Ectodermal cell (in vitro differentiated cells): ENCODE results near the gene GMDS.

Experiments
- H3K27ac ChIP-seq: 2 replicates; pipeline ENCODE4 v1.7.0; 2013; ENCODE audit warnings: mild to moderate bottlenecking, low read depth, low read length; ENCODE audit not compliant: insufficient read depth, poor library complexity, severe bottlenecking
- H3K27me3 ChIP-seq: 2 replicates; pipeline ENCODE4 v1.7.0; 2013; ENCODE audit warnings: mild to moderate bottlenecking, low read length; ENCODE audit not compliant: insufficient read depth, control insufficient read depth, poor library complexity, severe bottlenecking
- H3K36me3 ChIP-seq: one replicate; pipeline ENCODE4 v1.7.0; 2013; ENCODE audit warnings: low read length; ENCODE audit not compliant: control insufficient read depth, insufficient read depth
- H3K4me1 ChIP-seq: one replicate; pipeline ENCODE4 v1.7.0; 2013; ENCODE audit warnings: low read length; ENCODE audit not compliant: control insufficient read depth, insufficient read depth
- H3K4me3 ChIP-seq: 2 replicates; pipeline ENCODE4 v1.7.0; 2013; ENCODE audit warnings: low read depth, low read length, control low read depth; ENCODE audit not compliant: insufficient read depth
- H3K9me3 ChIP-seq: 2 replicates; pipeline ENCODE4 v1.7.0; 2013; ENCODE audit warnings: mild to moderate bottlenecking, low read length, moderate library complexity; ENCODE audit not compliant: control insufficient read depth
- WGBS, 2 experiments: methylation state at CpG; one replicate each; pipeline ENCODE4 v1.1.7; 2013; ENCODE audit warnings: missing lambda C conversion rate in 2 of 2; 5-methylcytosine and 5-hydroxymethylcytosine counted together

GMDS gene

GRCh38 chr6:1615853-1616420 lies 629.5 kb downstream of the GMDS start:
- Histone ChIP-seq H3K9me3 (no peaks in the 10 kb centered on the region), H3K27me3 (peaks cover 100% of the 10 kb centered on the region)
- 26 to 29% methylated on average over 9 to 10 of the region's 10 CpGs for WGBS, 2 experiments

DNA sequence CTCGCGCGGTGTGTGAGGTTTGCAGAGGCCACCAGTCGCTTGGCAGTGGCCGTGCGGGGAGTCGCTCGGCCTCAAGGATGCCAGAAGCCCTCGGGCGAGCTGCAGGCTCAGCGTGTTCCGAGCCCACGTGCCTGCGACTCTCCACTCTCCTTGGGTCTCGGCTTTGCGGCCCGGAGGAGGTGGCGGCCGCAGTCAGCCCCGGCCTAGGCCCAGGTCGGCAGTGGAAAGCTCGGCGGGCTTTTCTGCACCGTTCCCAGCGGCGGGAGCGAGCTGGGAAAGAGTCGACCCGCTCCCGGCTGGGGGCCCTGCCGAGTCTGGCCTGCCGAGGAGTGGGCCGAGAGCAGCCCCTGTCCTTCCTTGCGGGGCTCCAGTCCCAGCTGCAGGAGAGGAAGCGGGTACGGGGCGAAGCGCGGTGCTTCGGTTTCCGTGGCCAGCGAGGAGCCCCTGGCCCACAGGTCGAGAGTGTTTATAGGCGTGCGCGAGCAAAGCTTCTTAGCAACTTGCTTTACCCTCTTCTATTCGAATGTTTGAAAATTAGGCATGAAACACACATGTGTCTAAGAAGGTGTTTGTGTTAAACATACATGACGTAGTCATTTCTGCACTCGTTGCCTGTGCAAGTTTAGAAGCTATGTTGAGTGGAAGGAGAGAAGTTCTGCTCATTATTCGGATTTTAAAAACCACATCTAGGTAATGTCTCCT lies 630.1 kb downstream of the GMDS start:
- no peaks in the 10 kb centered on the region for H3K4me1 ChIP-seq
- H3K27ac ChIP-seq: no peak overlapping the region
- peaks cover 100% of the 10 kb centered on the region for H3K27me3 ChIP-seq
- H3K4me3 ChIP-seq: peak overlapping the region; percentile 19
- no peaks in the 10 kb centered on the region for H3K9me3 ChIP-seq
- no peaks in the 10 kb centered on the region for H3K36me3 ChIP-seq
- WGBS, 2 experiments: 1% methylated on average over 49 to 50 of the region's 50 CpGs

More at GRCh38 chr6:1615853-1616420, 629.5 kb downstream of the GMDS start:
- H3K27ac ChIP-seq: no peak overlapping the region
- H3K4me3 ChIP-seq: no peak overlapping the region
- no peaks in the 10 kb centered on the region for H3K4me1 ChIP-seq
- H3K36me3 ChIP-seq: no peaks in the 10 kb centered on the region

DNA sequence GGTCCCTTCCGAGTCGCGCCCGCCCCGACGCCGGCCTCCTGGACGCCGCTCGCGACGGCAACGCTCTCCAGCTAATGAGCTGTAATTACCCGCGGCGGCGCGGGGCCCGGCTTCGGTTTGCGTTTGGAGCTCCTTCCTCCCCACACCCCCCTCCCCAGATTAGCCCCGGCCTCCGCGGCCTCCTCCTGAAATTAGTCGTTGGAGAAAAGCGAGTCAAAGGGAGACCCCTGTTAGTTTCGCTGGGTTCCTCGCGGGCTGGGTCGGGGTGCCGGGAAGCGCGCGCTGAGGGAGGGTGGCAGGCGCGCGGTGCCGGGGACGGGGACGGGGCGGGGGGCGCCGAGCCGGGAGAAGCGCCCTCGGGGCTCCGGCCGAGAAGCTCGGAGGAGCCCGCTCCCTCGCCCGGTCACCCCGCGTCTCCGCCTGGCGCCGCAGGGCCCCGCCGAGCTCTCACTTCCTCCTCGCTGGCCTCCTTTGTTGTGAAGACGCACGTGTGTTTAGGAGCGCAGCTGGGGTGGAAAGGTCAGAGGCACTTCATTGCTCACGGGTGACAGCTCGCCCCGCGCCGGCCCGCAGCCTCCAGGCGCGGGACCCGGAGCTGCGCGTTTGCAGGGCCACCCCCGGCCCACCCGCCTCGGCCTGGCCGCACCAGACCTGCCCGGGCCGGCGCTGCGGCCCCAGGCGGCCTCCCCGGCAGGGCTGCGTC lies 630.8 kb downstream of the GMDS start:
- WGBS, 2 experiments: 1% methylated on average over 85 of the region's 85 CpGs

DNA sequence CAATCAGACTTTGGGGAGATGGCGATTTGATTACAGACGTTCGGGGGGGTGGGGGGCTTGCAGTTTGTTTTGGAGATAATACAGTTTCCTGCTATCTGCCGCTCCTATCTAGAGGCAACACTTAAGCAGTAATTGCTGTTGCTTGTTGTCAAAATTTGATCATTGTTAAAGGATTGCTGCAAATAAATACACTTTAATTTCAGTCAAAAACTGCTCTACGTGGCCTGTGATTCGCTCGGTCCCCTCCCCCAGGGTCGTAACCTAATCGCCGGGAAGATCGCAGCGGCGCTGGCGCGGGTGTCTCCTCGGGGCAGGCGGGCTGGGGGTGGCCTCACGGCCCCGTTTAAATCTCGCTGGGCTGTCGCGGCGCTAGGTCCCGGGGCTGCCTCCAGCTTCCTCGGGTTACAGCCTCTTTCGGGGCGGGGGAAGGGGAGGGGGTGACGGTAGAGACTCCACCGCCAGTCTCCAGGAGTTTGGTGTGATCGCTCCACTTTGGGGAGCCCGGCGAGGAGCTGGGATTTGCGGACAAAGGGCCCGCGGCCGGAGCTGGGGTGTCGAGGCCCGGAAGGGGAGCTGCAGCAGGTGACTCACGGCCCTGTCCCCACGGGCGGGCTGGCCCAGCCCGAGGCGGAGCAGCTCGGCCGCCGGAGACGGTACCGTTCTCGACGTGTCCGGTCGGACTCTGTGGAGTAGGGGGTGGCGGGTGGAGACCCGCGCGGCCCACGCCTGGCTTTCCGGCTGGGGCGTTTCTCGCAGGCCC lies 631.5 kb downstream of the GMDS start:
- 1% methylated on average over 60 of the region's 60 CpGs for WGBS, 2 experiments
- Histone ChIP-seq H3K9me3 (no peaks in the 10 kb centered on the region), H3K4me1 (peaks cover 4% of the 10 kb centered on the region), H3K27me3 (peaks cover 99% of the 10 kb centered on the region), H3K4me3 (peak overlapping the region; percentile 11), H3K36me3 (no peaks in the 10 kb centered on the region), H3K27ac (no peak overlapping the region)

More for the DNA sequence above, 630.8 kb downstream of the GMDS start:
- no peak overlapping the region for H3K27ac ChIP-seq
- H3K4me3 ChIP-seq: peak overlapping the region; percentile 19
- peaks cover 99% of the 10 kb centered on the region for H3K27me3 ChIP-seq
- H3K4me1 ChIP-seq: no peaks in the 10 kb centered on the region
- H3K36me3 ChIP-seq: no peaks in the 10 kb centered on the region
- H3K9me3 ChIP-seq: no peaks in the 10 kb centered on the region

GRCh38 chr6:1613346-1613687 lies 632.1 kb downstream of the GMDS start:
- no peaks in the 10 kb centered on the region for H3K9me3 ChIP-seq
- no peak overlapping the region for H3K4me3 ChIP-seq
- peaks cover 99% of the 10 kb centered on the region for H3K27me3 ChIP-seq

GRCh38 chr6:1612974-1613306 lies 632.5 kb downstream of the GMDS start:
- H3K4me3 ChIP-seq: no peak overlapping the region
- H3K27me3 ChIP-seq: peaks cover 99% of the 10 kb centered on the region
- H3K4me1 ChIP-seq: peaks cover 7% of the 10 kb centered on the region
- H3K27ac ChIP-seq: no peak overlapping the region
- no peaks in the 10 kb centered on the region for H3K36me3 ChIP-seq
- no peaks in the 10 kb centered on the region for H3K9me3 ChIP-seq
- 16 to 18% methylated on average over 7 of the region's 7 CpGs for WGBS, 2 experiments

More at GRCh38 chr6:1613346-1613687, 632.1 kb downstream of the GMDS start:
- H3K27ac ChIP-seq: no peak overlapping the region
- H3K4me1 ChIP-seq: peaks cover 4% of the 10 kb centered on the region
- 15% methylated on average over 2 of the region's 3 CpGs; no CpG with 5 or more reads in 1 of the 2 experiments for WGBS, 2 experiments
- no peaks in the 10 kb centered on the region for H3K36me3 ChIP-seq

- WGBS, 2 experiments: 10 to 12% methylated on average over 6 to 8 of the region's 10 CpGs
- no peak overlapping the region for H3K27ac ChIP-seq
- no peaks in the 10 kb centered on the region for H3K9me3 ChIP-seq
Observed at GRCh38 chr6:1612299-1612973, 633.0 kb downstream of the GMDS start.

GRCh38 chr6:1611572-1612298 lies 633.7 kb downstream of the GMDS start:
- Histone ChIP-seq H3K4me1 (peaks cover 17% of the 10 kb centered on the region), H3K36me3 (no peaks in the 10 kb centered on the region), H3K4me3 (peak overlapping the region; percentile 5), H3K27me3 (peaks cover 99% of the 10 kb centered on the region), H3K27ac (no peak overlapping the region), H3K9me3 (no peaks in the 10 kb centered on the region)
- WGBS, 2 experiments: 1% methylated on average over 71 of the region's 71 CpGs

More at GRCh38 chr6:1612299-1612973, 633.0 kb downstream of the GMDS start:
- peaks cover 12% of the 10 kb centered on the region for H3K4me1 ChIP-seq
- H3K27me3 ChIP-seq: peaks cover 99% of the 10 kb centered on the region
- no peaks in the 10 kb centered on the region for H3K36me3 ChIP-seq
- no peak overlapping the region for H3K4me3 ChIP-seq

DNA sequence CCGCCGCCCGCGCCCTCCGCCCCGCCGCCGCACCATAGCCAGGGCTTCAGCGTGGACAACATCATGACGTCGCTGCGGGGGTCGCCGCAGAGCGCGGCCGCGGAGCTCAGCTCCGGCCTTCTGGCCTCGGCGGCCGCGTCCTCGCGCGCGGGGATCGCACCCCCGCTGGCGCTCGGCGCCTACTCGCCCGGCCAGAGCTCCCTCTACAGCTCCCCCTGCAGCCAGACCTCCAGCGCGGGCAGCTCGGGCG lies 634.2 kb downstream of the GMDS start:
- Histone ChIP-seq H3K4me1 (peaks cover 22% of the 10 kb centered on the region), H3K4me3 (no peak overlapping the region), H3K36me3 (no peaks in the 10 kb centered on the region), H3K9me3 (no peaks in the 10 kb centered on the region), H3K27me3 (peaks cover 99% of the 10 kb centered on the region), H3K27ac (no peak overlapping the region)
- 1% methylated on average over 38 of the region's 38 CpGs for WGBS, 2 experiments
